B cell (primary cell): ENCODE data around the gene CHCHD2. TPM values are rescaled to one million over a fixed set of nuclear protein-coding genes. Genes with fewer than 3 reads are reported as not detected.
A peak's percentile ranks its signal among the peaks of the same experiment; 100 is the strongest.
"Not testable (repeated sequence)": the region's sequence is repeated elsewhere in the genome, so short reads cannot be mapped to it uniquely, and the experiment has no call there.

Experiments
- ATAC-seq: fragments of 200-7000 bp; cut with Tn5 transposase; one replicate; pipeline ENCODE4 v1.10.0; 2021; ENCODE audit warnings: low read depth, mild to moderate bottlenecking, moderate number of reproducible peaks, moderate library complexity
- CTCF ChIA-PET: fragments of 350-600 bp; sonication (Branson Sonifier 250); formaldehyde crosslinking; loops from one replicate; lab custom pipeline; 2021; ENCODE audit warnings: antibody characterized with exemption, inconsistent platforms; lab: Charles Lee
- POLR2A ChIA-PET: fragments of 350-600 bp; sonication (Branson Sonifier 250); formaldehyde crosslinking; loops from one replicate; lab custom pipeline; 2021; ENCODE audit warnings: antibody characterized with exemption; lab: Charles Lee
- DNase-seq: peaks from one replicate; pipeline ENCODE4 v3.0.0; 2013
- H2AFZ ChIP-seq: 2 replicates; pipeline ENCODE4 v1.6.1; 2012; ENCODE audit warnings: mild to moderate bottlenecking, low read depth, low read length; ENCODE audit not compliant: insufficient read depth, poor library complexity, severe bottlenecking
- H3K27ac ChIP-seq, 2 donors: 1 replicate in 1 of 2; 2 replicates in 1 of 2; pipeline ENCODE4 v1.5.1; 2012 to 2013; ENCODE audit warnings: low read length in 2 of 2, mild to moderate bottlenecking in 2 of 2, moderate library complexity in 1 of 2
- H3K27me3 ChIP-seq, 4 experiments: fragments of 200-600 bp in 1 of 4; sonication (generic) in 1 of 4; replicated peaks in 1 of 4; 1 replicate in 2 of 4; 2 replicates in 2 of 4; pipeline versions ENCODE4 v1.6.1 to v1.7.0; 2013 to 2016; ENCODE audit warnings: low read length in 3 of 4, mild to moderate bottlenecking in 2 of 4, mixed read lengths in 1 of 4, moderate library complexity in 1 of 4; ENCODE audit not compliant: insufficient read depth in 4 of 4, control insufficient read depth in 3 of 4; ENCODE audit errors: control extremely low read depth in 1 of 4
- H3K36me3 ChIP-seq, 2 experiments: replicated peaks in 1 of 2; 1 replicate in 1 of 2; 2 replicates in 1 of 2; pipeline versions ENCODE4 v1.6.1 to v1.7.1; 2013; ENCODE audit warnings: low read length in 1 of 2; ENCODE audit not compliant: insufficient read depth in 2 of 2, control insufficient read depth in 1 of 2; ENCODE audit errors: control extremely low read depth in 1 of 2, extremely low read depth in 1 of 2
- H3K4me1 ChIP-seq, 2 donors: fragments of 200-600 bp in 1 of 2; sonication (generic) in 1 of 2; 1 replicate in 1 of 2; 2 replicates in 1 of 2; pipeline versions ENCODE4 v1.5.1 to v1.6.1; 2013 to 2017; ENCODE audit warnings: low read length in 2 of 2; ENCODE audit not compliant: control insufficient read depth in 2 of 2, insufficient read depth in 2 of 2
- H3K4me2 ChIP-seq: replicated peaks from 2 replicates; pipeline ENCODE3; 2012; ENCODE audit warnings: mild to moderate bottlenecking, low read depth, low read length; ENCODE audit not compliant: poor library complexity, severe bottlenecking
- H3K4me3 ChIP-seq, 5 experiments: fragments of 200-600 bp in 1 of 5; sonication (generic) in 1 of 5; 1 replicate in 3 of 5; 2 replicates in 2 of 5; pipeline versions ENCODE4 v1.5.1 to v1.7.0; 2011 to 2016; ENCODE audit warnings: low read length in 4 of 5, mild to moderate bottlenecking in 4 of 5, low read depth in 2 of 5, control low read depth in 1 of 5, moderate library complexity in 1 of 5; ENCODE audit not compliant: insufficient read depth in 1 of 5; ENCODE audit errors: control extremely low read depth in 1 of 5, extremely low read depth in 1 of 5
- H3K79me2 ChIP-seq: fragments of 200-600 bp; sonication (generic); one replicate; pipeline ENCODE4 v1.6.0; 2016; ENCODE audit warnings: low read length; ENCODE audit not compliant: control insufficient read depth, insufficient read depth
- H3K9ac ChIP-seq: fragments of 200-600 bp; sonication (generic); 2 replicates; pipeline ENCODE4 v1.6.1; 2017; ENCODE audit warnings: mild to moderate bottlenecking, low read length, moderate library complexity
- H3K9me3 ChIP-seq, 3 donors: one replicate each; pipeline versions ENCODE4 v1.6.1 to v1.7.1; 2013; ENCODE audit warnings: low read length in 2 of 3; ENCODE audit not compliant: control insufficient read depth in 2 of 3, insufficient read depth in 1 of 3; ENCODE audit errors: control extremely low read depth in 1 of 3
- H4K20me1 ChIP-seq: 2 replicates; pipeline ENCODE4 v1.6.0; 2012; ENCODE audit warnings: mild to moderate bottlenecking, low read length; ENCODE audit not compliant: insufficient read depth, control insufficient read depth, poor library complexity, severe bottlenecking
- H3K27ac Mint-ChIP-seq: one replicate; pipeline ENCODE4 v1.8.0; 2021; ENCODE audit warnings: mixed read lengths
- H3K27me3 Mint-ChIP-seq: one replicate; pipeline ENCODE4 v1.8.0; 2021; ENCODE audit warnings: mixed read lengths
- H3K4me1 Mint-ChIP-seq: one replicate; pipeline ENCODE4 v1.8.0; 2021; ENCODE audit warnings: mixed read lengths
- H3K4me3 Mint-ChIP-seq: one replicate; pipeline ENCODE4 v1.8.0; 2021; ENCODE audit warnings: mixed read lengths
- H3K9me3 Mint-ChIP-seq: one replicate; pipeline ENCODE4 v1.8.0; 2022; ENCODE audit warnings: mixed read lengths; ENCODE audit not compliant: insufficient read depth
- EZH2 ChIP-seq: IDR thresholded peaks from 2 replicates; pipeline ENCODE4 v1.6.1; 2012; ENCODE audit warnings: borderline replicate concordance, low read depth, mild to moderate bottlenecking, moderate library complexity, low read length; ENCODE audit not compliant: insufficient read depth, poor library complexity, severe bottlenecking
- WGBS: methylation state at CpG from one replicate; pipeline ENCODE4 v1.1.5; 2013; ENCODE audit warnings: missing lambda C conversion rate; ENCODE audit not compliant: insufficient coverage; 5-methylcytosine and 5-hydroxymethylcytosine counted together
- intact Hi-C: fragments of 100-400 bp; cut with micrococcal nuclease; formaldehyde crosslinking; loops from one replicate; pipeline ENCODE4 v1.10.0; 2022
- polyA plus RNA-seq: library from polyadenylated mRNA; depleted of rRNA; stranded (reverse); fragments of >200 nt; gene quantifications from 2 replicates; pipeline ENCODE4 v1.2.3, GENCODE V29; 2012
- total RNA-seq, 2 donors: library from RNA; stranded (reverse); fragments of 120-200 nt in 1 of 2; gene quantifications; 1 replicate in 1 of 2; 2 replicates in 1 of 2; pipeline versions ENCODE4 v1.2.3 to v1.2.4, GENCODE V29; 2013 to 2022
- TF ChIP-seq, protein P1 (sequence below): fragments of 200-600 bp; IDR thresholded peaks from one replicate; pipeline ENCODE4 v1.8.0; 2022; ENCODE audit warnings: antibody characterized with exemption, mild to moderate bottlenecking

Gene CHCHD2
- total and polyA plus RNA-seq, 2 donors (not counting 1 experiment from before 2014, with no cell fraction given) = 166 to 286 TPM

DNA sequence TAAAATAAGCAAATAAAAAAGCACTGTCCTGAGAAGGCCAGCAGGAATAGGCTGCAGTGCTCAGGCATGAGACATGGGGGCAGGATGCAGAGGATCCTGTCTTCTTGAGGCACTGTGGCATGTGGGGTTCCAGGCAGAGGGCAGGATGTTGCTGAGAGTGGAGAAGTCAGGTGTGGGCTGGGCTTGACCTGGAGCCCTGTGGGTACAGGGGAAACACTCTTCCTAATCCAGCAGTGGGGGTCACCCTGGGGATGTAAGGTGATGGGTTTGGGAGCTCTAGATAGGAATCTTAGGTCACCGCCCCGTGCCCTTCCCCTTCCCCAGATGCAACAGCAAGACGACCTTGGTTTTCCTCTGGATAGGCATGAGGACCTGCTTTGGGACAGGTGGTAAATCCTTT lies 28.6 kb downstream of the CHCHD2 start:
- H3K27ac Mint-ChIP-seq = no peak overlapping the region
- intact Hi-C loops = loop anchor here (10.0 kb wide), 1 partner anchor 643 kb away; no protein-coding TSS in a partner anchor
- Histone ChIP-seq H3K4me2 (no peak overlapping the region), H3K9ac (no peak overlapping the region), H3K79me2 (no peaks in the 10 kb centered on the region), H3K27ac (no peak overlapping the region), H3K9me3 (no peaks in the 10 kb centered on the region), H3K27me3 (no peaks in the 10 kb centered on the region), H4K20me1 (no peaks in the 10 kb centered on the region), H3K36me3 (peaks cover 0 to 46% of the 10 kb centered on the region in 2 experiments), H3K4me3 (no peak overlapping the region), H2AFZ (no peak overlapping the region), H3K4me1 (no peaks in the 10 kb centered on the region)
- WGBS = 100% methylated on average over 1 of the region's 3 CpGs
- ChIA-PET POLR2A (no interaction called here), CTCF (interaction anchor here (1.4 to 7.1 kb wide), 3 partner anchors 11 to 437 kb away, joined by 4 to 121 read pairs (median 4); no protein-coding TSS in a partner anchor)
- peaks cover 5% of the 10 kb centered on the region for H3K4me1 Mint-ChIP-seq
- H3K27me3 Mint-ChIP-seq = no peaks in the 10 kb centered on the region
- DNase-seq (no peak), ATAC-seq (no peak)
- H3K9me3 Mint-ChIP-seq = no peaks in the 10 kb centered on the region
- no peak overlapping the region for H3K4me3 Mint-ChIP-seq
- TF ChIP-seq EZH2 = no peak
- TF ChIP-seq, protein P1, sequence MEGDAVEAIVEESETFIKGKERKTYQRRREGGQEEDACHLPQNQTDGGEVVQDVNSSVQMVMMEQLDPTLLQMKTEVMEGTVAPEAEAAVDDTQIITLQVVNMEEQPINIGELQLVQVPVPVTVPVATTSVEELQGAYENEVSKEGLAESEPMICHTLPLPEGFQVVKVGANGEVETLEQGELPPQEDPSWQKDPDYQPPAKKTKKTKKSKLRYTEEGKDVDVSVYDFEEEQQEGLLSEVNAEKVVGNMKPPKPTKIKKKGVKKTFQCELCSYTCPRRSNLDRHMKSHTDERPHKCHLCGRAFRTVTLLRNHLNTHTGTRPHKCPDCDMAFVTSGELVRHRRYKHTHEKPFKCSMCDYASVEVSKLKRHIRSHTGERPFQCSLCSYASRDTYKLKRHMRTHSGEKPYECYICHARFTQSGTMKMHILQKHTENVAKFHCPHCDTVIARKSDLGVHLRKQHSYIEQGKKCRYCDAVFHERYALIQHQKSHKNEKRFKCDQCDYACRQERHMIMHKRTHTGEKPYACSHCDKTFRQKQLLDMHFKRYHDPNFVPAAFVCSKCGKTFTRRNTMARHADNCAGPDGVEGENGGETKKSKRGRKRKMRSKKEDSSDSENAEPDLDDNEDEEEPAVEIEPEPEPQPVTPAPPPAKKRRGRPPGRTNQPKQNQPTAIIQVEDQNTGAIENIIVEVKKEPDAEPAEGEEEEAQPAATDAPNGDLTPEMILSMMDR = no peak

DNA sequence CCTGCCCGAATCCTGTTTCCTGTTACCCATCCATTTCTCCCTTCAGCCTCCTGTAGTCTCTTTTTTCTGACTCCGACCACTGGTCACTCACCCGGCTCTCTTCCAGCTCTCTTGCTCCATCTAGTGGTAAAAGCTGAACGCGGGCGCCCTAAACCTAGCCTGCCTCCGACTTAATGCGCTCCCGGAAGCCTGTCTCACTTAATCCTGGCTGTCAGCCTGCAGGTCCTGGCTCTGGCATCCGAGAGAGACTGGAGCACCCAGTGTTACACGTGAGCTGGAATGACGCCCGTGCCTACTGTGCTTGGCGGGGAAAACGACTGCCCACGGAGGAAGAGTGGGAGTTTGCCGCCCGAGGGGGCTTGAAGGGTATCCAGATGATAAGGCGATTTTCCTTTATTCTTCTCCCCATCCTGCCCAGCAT lies 31.9 kb downstream of the CHCHD2 start:
- ChIA-PET CTCF (interaction anchor here (0.5 to 7.1 kb wide), 21 partner anchors 9 to 479 kb away, joined by 3 to 121 read pairs (median 5); partner anchors contain the start of genes CCT6A, CHCHD2, NIPSNAP2 and PSPH), POLR2A (no interaction called here)
- no peaks in the 10 kb centered on the region for H3K4me1 ChIP-seq
- no peaks in the 10 kb centered on the region for H3K9me3 ChIP-seq
- Mint-ChIP-seq H3K27ac (peak overlapping the region; percentile 12), H3K9me3 (no peaks in the 10 kb centered on the region), H3K4me3 (no peak overlapping the region), H3K27me3 (no peaks in the 10 kb centered on the region), H3K4me1 (peaks cover 5% of the 10 kb centered on the region)
- H2AFZ ChIP-seq = peak overlapping the region; percentile 23
- DNase-seq = peak; percentile 80
- WGBS = 22% methylated on average over 8 of the region's 19 CpGs
- no peak overlapping the region for H3K4me3 ChIP-seq
- H3K27me3 ChIP-seq = no peaks in the 10 kb centered on the region
- H3K79me2 ChIP-seq = no peaks in the 10 kb centered on the region
- peaks cover 2 to 44% of the 10 kb centered on the region in 2 experiments for H3K36me3 ChIP-seq
- H3K4me2 ChIP-seq = no peak overlapping the region
- H4K20me1 ChIP-seq = no peaks in the 10 kb centered on the region
- H3K27ac ChIP-seq = no peak overlapping the region
- TF ChIP-seq, protein P1 = peak; percentile 99
- no peak for TF ChIP-seq EZH2
- intact Hi-C loops = loop anchor here (10.0 kb wide), 1 partner anchor 640 kb away; no protein-coding TSS in a partner anchor
- ATAC-seq = peak; percentile 95
- H3K9ac ChIP-seq = no peak overlapping the region

DNA sequence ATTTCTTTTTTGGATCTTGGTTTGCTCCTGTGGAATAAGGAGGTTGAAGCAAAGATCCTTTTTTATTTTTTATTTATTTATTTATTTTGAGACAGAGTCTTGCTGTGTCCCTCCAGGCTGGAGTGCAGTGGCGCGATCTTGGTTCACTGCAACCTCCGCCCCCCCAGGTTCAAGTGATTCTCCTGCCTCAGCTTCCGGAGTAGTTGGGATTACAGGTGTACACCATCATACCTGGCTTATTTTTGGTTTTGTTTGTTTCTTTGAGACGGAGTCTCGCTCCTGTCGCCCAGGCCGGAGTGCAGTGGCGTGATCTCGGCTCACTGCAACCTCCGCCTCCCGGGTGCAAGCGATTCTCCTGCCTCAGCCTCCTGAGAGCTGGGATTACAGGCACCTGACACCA lies 39.9 kb downstream of the CHCHD2 start:
- H3K27me3 ChIP-seq, H2AFZ ChIP-seq, H3K27ac Mint-ChIP-seq, H3K9me3 ChIP-seq, DNase-seq, H3K4me3 ChIP-seq, H4K20me1 ChIP-seq, H3K27me3 Mint-ChIP-seq, ATAC-seq, H3K4me2 ChIP-seq, intact Hi-C loops, H3K9ac ChIP-seq, H3K9me3 Mint-ChIP-seq, H3K4me3 Mint-ChIP-seq, H3K27ac ChIP-seq: not testable (repeated sequence)
- WGBS = 96% methylated on average over 9 of the region's 13 CpGs
- H3K36me3 ChIP-seq = peaks cover 7 to 29% of the 10 kb centered on the region in 2 experiments
- peaks cover 22% of the 10 kb centered on the region for H3K4me1 Mint-ChIP-seq
- CTCF ChIA-PET = interaction anchor here (0.7 to 2.8 kb wide), 6 partner anchors 8 to 425 kb away, joined by 3 to 22 read pairs (median 4); no protein-coding TSS in a partner anchor
- peaks cover 5 to 12% of the 10 kb centered on the region in 2 donors for H3K4me1 ChIP-seq
- H3K79me2 ChIP-seq = peaks cover 13% of the 10 kb centered on the region
- POLR2A ChIA-PET = interaction anchor here (0.6 kb wide), 1 partner anchor 45 kb away, joined by 11 read pairs; no protein-coding TSS in a partner anchor
